Activated CD4-positive, alpha-beta T cell treated with anti-CD3 and anti-CD28 coated beads, Interleukin-2, amount 50 U/mL, for 48 hours (primary cell): Measurements from ENCODE around the gene CENPS.
A peak's percentile ranks its signal among the peaks of the same experiment; 100 is the strongest.
"Not testable (repeated sequence)": the region's sequence is repeated elsewhere in the genome, so short reads cannot be mapped to it uniquely, and the experiment has no call there.

Experiments used
- DNase-seq, 2 experiments: peaks; one replicate each; pipeline ENCODE4 v3.0.0-alpha.2; 2020

The CENPS gene

DNA sequence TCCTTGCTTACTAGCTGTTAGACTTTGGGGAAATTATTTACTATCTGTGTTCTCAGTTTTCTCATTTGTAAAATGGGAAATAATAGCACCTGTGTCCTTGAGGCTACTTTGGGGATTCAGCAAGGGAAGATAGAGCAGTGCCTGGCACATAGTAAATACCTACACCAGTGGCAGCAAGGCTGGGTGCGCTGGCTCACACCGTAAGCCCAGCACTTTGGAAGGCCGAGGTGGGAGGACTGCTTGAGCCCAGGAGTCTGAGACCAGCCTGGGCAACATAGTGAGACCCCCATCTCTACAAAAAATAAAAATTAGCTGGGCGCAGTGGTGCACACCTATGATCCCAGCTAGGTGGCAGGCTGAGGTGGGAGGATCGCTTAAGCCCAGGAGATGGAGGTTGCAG lies 8.6 kb upstream of the CENPS start:
- no peak for DNase-seq

GRCh38 chr1:10424034-10424433 lies 6.2 kb upstream of the CENPS start:
- DNase-seq = no peak

DNA sequence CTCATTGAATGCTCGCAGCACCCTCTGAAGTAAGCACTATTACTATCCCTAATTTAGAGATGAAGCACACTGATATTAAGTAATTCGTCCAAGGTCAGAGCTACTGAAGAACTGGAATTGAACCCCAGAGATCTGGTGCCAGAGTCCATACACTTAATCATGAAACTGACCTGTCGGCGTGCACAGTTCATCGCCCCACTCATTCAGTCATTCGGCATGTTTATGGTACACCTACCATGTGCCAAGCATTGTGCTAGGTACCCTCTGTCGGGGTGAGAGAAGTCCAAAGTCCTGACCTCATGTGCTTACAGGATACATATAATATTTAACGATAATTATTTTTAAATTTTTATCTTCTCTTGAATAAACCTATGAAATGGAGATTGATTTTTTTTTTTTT lies 5.6 kb upstream of the CENPS start:
- no peak for DNase-seq

- DNase-seq = not testable (repeated sequence)
These were observed 4.3 kb upstream of the CENPS start for GRCh38 chr1:10425826-10426534.

DNA sequence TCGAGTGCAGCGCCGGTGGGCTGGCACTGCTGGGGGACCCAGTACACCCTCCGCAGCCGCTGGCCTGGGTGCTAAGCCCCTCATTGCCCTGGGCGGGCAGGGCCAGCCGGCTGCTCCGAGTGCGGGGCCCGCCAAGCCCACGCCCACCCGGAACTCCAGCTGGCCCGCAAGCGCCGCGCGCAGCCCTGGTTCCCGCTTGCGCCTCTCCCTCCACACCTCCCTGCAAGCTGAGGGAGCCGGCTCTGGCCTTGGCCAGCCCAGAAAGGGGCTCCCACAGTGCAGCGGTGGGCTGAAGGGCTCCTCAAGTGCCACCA lies 3.7 kb upstream of the CENPS start:
- not testable (repeated sequence) for DNase-seq

- no peak for DNase-seq
These were observed 1.2 kb upstream of the CENPS start for GRCh38 chr1:10428984-10429383.

DNA sequence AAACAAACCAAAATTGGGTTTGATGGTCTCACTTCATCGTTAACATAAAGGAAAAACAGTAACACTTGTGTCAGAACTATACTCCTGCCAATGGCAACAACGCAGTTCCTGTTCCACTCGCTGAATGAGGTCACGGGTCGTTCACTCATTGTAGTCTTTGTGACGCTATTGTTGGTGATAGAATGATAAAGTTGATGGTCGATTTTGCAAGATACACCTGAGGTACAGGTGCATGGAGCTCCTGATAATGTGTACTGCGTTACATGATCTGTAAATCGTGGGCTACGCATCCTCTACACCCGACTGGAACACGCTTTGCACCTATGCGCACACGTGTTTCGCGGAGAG lies 391 bp upstream of the CENPS start:
- DNase-seq = peak; percentile 21 to 38

DNA sequence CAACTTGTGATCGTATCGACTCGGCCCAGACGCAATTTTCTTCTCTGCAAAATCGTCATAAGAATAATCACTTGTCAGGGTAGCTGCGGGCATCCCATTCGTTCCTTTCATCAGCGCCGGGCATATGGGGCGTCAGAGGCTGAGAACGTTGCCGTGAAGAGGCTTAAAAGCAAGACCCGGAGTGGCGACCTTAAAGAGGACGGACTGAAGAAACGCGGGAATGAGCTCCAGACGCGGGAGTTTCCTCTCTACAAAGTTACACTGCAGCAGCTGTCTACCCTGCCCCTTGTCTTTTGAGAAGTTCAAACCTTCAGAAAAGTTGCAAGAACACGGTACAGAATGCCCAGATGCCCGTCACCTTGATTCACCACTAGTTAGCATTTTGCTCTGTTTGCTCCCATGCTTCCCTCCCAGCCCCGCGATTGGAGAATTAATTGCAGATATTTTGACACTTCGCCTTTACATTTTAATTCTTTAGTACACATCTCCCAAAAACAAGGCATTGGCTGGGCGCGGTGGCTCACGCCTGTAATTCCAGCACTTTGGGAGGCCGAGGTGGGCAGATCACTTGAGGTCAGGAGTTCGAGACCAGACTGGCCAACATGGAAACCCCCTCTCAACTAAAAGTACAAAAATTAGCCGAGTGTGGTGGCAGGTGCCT lies 967 bp downstream of the CENPS start:
- DNase-seq = peak in 1 of 2 experiments; percentile 23

- no peak for DNase-seq
These were observed 2.9 kb downstream of the CENPS start for GRCh38 chr1:10432910-10433700.

DNA sequence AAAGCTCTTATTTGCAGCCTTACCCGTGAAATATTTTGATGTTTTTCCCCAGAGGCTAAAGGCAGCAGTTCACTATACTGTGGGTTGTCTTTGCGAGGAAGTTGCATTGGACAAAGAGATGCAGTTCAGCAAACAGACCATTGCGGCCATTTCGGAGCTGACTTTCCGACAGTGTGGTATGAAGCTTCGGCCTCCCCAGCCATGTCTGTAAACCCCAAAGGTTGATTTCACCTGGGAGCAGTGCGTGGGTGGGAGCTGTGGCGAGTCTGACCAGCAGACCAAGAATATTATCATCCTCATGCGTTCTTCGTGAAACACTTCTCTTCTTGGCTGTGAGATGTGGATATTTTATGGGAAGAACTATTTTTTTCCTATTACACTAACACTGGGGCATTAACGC lies 3.6 kb downstream of the CENPS start:
- DNase-seq = no peak

DNA sequence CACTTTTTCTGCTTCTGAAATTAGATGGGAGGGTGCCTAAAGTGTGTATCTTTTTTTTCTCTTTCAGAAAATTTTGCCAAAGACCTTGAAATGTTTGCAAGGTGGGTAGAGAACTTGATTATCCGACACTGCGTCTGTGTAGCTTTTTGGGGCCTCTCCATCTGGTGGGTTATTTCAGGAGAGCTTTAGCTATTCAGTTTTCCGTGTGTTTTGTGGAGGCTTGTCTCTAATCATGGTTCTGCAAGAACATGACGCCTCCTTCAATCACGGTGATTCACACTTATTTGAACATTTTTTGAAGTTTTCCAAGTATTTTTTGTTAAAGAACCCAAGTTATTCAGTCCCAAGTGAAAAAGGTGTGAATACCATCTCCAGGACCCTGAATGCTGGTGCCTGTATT lies 4.4 kb downstream of the CENPS start:
- DNase-seq = no peak

DNA sequence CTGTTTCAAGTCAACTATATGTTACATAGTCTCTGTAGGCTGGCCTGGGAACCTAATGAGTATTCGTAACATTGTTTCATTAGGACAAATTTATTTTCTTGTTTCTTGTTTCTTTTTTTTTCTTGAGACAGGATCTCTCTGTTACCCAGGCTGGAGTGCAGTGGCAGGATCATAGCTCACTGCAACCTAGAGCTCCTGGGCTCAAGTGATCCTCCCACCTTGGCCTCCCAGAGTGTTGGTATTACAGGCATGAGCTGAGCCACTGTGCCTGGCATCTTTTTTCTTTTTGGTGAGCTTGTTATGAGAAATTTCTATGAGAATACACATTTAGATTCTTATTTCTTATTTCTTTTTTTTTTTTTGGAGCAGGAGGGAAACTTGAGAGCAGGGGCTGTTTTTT lies 6.8 kb downstream of the CENPS start:
- DNase-seq = no peak

DNA sequence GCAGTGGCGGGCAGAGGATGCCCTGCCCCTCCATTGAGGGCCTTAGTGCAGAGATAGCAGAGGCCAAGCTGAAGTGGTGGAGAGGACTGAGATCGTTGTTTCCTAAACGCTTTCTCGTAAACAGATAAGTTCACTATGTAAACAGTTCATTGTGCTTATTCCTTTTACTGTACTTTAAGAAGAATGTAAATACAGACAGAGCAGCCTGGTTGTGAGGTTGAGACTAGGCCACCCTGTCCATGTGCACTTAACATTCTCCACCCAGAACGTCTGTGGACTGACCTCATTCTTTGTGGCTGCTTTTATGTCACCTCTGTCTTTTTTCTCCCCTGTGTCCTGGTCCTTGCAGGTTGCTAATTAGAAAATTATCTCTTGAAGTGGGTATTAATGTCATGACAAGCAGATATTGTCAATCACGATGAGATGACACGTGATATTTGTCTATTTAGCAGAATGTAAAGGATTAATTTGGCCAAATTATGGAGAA lies 8.5 kb downstream of the CENPS start:
- DNase-seq = no peak

- no peak for DNase-seq
These were observed 10.1 kb downstream of the CENPS start for GRCh38 chr1:10440305-10440704.

GRCh38 chr1:10440794-10441193 lies 10.6 kb downstream of the CENPS start:
- DNase-seq = no peak

GRCh38 chr1:10444248-10444647 lies 14.0 kb downstream of the CENPS start:
- DNase-seq = no peak

DNA sequence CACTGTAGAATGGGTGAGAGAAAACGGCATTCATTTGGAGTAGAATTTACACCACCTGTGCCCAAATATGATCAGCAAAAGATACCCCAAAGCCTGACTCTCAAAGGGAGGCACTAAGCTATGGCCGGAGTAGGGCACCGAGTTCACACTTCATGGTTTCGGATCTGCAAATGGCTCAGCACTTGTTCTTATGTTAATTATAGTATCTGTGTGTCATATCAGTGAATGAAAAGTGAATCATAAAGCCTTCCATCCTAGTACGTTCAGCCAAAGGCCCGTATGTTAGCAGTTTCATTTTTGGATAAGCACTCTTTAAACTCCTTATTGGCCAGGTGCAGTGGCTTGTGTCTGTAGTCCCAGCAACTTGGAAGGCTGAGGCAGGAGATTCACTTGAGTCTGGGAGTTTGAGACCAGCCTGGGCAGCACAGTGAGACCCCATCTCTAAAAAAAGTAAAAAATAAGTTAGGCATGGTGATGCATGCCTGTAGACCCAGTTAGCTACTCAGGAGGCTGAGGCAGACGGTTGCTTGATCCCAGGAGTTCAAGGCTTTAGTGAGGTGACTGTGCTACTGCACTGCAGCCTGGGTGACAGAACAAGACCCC lies 14.7 kb downstream of the CENPS start:
- DNase-seq = no peak

- no peak for DNase-seq
These were observed 16.7 kb downstream of the CENPS start for GRCh38 chr1:10446790-10447422.

GRCh38 chr1:10449751-10450150 lies 19.5 kb downstream of the CENPS start, which contains the start of gene CORT:
CORT (plus strand) TSS chr1:10450031; CDS start chr1:10450224, 193 bp downstream.
- DNase-seq = no peak

- no peak for DNase-seq
These were observed 20.1 kb downstream of the CENPS start for GRCh38 chr1:10450156-10450814.

- no peak for DNase-seq
These were observed 20.6 kb downstream of the CENPS start for GRCh38 chr1:10450836-10451235.

DNA sequence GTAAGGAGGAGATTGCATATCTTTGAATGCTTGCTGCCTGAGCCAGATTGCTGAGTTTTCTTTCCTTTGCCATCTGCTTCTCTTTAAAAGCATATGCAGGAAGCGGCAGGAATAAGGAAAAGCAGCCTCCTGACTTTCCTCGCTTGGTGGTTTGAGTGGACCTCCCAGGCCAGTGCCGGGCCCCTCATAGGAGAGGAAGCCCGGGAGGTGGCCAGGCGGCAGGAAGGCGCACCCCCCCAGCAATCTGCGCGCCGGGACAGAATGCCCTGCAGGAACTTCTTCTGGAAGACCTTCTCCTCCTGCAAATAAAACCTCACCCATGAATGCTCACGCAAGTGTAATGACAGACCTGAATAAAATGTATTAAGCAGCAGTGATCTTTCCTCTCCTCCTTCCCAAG lies 21.1 kb downstream of the CENPS start:
- no peak for DNase-seq

GRCh38 chr1:10456048-10456447 lies 25.8 kb downstream of the CENPS start:
- no peak for DNase-seq
